ENCODE measurements around the gene GRM8.

Gene GRM8

GRCh38 chr7:127252377-127252713 is 396 bp downstream of the GRM8 start:
- H3K4me3 ChIP-seq (ENCODE audit: control insufficient read depth, low read depth, low read length): peak overlapping the region; percentile 26
- no peak for DNase-seq (ENCODE audit: low read depth)
- no peak for TF ChIP-seq CTCF (conservative IDR thresholded peaks at IDR 0.05; ENCODE audit: control insufficient read depth, insufficient read depth, low read depth, low read length)

GRCh38 chr7:127251465-127252376 is 1.0 kb downstream of the GRM8 start:
- no peak for TF ChIP-seq CTCF (conservative IDR thresholded peaks at IDR 0.05; ENCODE audit: control insufficient read depth, insufficient read depth, low read depth, low read length)
- no peak for DNase-seq (ENCODE audit: low read depth)
- peak overlapping the region; percentile 26 for H3K4me3 ChIP-seq (ENCODE audit: control insufficient read depth, low read depth, low read length)

GRCh38 chr7:127251036-127251464 is 1.7 kb downstream of the GRM8 start:
- no peak for TF ChIP-seq CTCF (conservative IDR thresholded peaks at IDR 0.05; ENCODE audit: control insufficient read depth, insufficient read depth, low read depth, low read length)
- H3K4me3 ChIP-seq (ENCODE audit: control insufficient read depth, low read depth, low read length): no peak overlapping the region
- DNase-seq (ENCODE audit: low read depth): no peak

GRCh38 chr7:127250312-127251035 is 2.3 kb downstream of the GRM8 start:
- peak; percentile 1 for TF ChIP-seq CTCF (conservative IDR thresholded peaks at IDR 0.05; ENCODE audit: control insufficient read depth, insufficient read depth, low read depth, low read length)
- no peak overlapping the region for H3K4me3 ChIP-seq (ENCODE audit: control insufficient read depth, low read depth, low read length)
- DNase-seq (ENCODE audit: low read depth): no peak

- no peak for TF ChIP-seq CTCF (conservative IDR thresholded peaks at IDR 0.05; ENCODE audit: control insufficient read depth, insufficient read depth, low read depth, low read length)
These were observed 7.1 kb downstream of the GRM8 start for GRCh38 chr7:127245607-127246006.

GRCh38 chr7:127245002-127245401 is 7.7 kb downstream of the GRM8 start:
- H3K4me3 ChIP-seq (ENCODE audit: control insufficient read depth, low read depth, low read length): no peak overlapping the region
- no peak for DNase-seq (ENCODE audit: low read depth)
- TF ChIP-seq CTCF (conservative IDR thresholded peaks at IDR 0.05; ENCODE audit: control insufficient read depth, insufficient read depth, low read depth, low read length): no peak

More at GRCh38 chr7:127245607-127246006, 7.1 kb downstream of the GRM8 start:
- no peak for DNase-seq (ENCODE audit: low read depth)
- no peak overlapping the region for H3K4me3 ChIP-seq (ENCODE audit: control insufficient read depth, low read depth, low read length)
